Transverse colon (tissue), 4 donors: ENCODE results near the gene DENND1B. TPM values are rescaled to one million over a fixed set of nuclear protein-coding genes. Genes with fewer than 3 reads are reported as not detected.

Source experiments
- DNase-seq: peaks from one replicate; pipeline ENCODE4 v3.0.0-alpha.2; 2019
- H3K27ac ChIP-seq, 4 donors: fragments of 200-600 bp; sonication (generic); 2 replicates each; pipeline ENCODE4 v1.5.1; 2016 to 2018; ENCODE audit warnings: inconsistent platforms in 4 of 4
- H3K27me3 ChIP-seq: fragments of 200-600 bp; sonication (generic); 2 replicates; pipeline ENCODE4 v1.5.1; 2017; ENCODE audit warnings: inconsistent platforms
- H3K36me3 ChIP-seq, 4 donors: fragments of 200-600 bp; sonication (generic); 2 replicates each; pipeline ENCODE4 v1.5.1; 2017 to 2019; ENCODE audit warnings: inconsistent platforms in 4 of 4
- H3K4me1 ChIP-seq, 4 donors: fragments of 200-600 bp; sonication (generic); 2 replicates each; pipeline ENCODE4 v1.5.1; 2017 to 2020; ENCODE audit warnings: inconsistent platforms in 4 of 4
- H3K4me3 ChIP-seq, 4 donors: fragments of 200-600 bp; sonication (generic); 1 replicate in 1 of 4; 2 replicates in 3 of 4; pipeline versions ENCODE4 v1.5.1 to v1.6.1; 2017 to 2019; ENCODE audit warnings: inconsistent platforms in 4 of 4
- H3K9me3 ChIP-seq, 2 donors: fragments of 200-600 bp; sonication (generic); 2 replicates each; pipeline ENCODE4 v1.5.1; 2017 to 2019; ENCODE audit warnings: inconsistent platforms in 2 of 2
- CTCF ChIP-seq, 5 experiments: fragments of 200-600 bp in 3 of 5; fragments of 450-650 bp in 2 of 5; sonication (generic) in 3 of 5; IDR thresholded peaks; 1 replicate in 2 of 5; 2 replicates in 3 of 5; pipeline ENCODE4 v1.5.1; 2016 to 2017; ENCODE audit warnings: antibody characterized with exemption in 5 of 5, inconsistent platforms in 3 of 5, mild to moderate bottlenecking in 2 of 5, moderate library complexity in 1 of 5
- EP300 ChIP-seq: sonication (generic); formaldehyde crosslinking; IDR thresholded peaks from one replicate; pipeline ENCODE4 v1.6.1; 2017; ENCODE audit warnings: antibody characterized with exemption, low read depth
- POLR2A ChIP-seq: fragments of 450-650 bp; IDR thresholded peaks from one replicate; pipeline ENCODE4 v1.6.1; 2016; ENCODE audit warnings: antibody characterized with exemption, mild to moderate bottlenecking, moderate library complexity
- POLR2AphosphoS5 ChIP-seq, 3 donors: sonication (generic); formaldehyde crosslinking; IDR thresholded peaks; one replicate each; pipeline ENCODE4 v1.6.1; 2016; ENCODE audit warnings: antibody characterized with exemption in 3 of 3
- WGBS, 2 donors: methylation state at CpG; one replicate each; pipeline ENCODE4 v1.1.5; 2018; ENCODE audit warnings: low coverage in 1 of 2; 5-methylcytosine and 5-hydroxymethylcytosine counted together
- in situ Hi-C, 4 donors: fragments of 200-750 bp; cut with MboI; loops; one replicate each; pipeline versions ENCODE4 v1.15.0 to v1.15.1; 2017; ENCODE audit warnings: low sequenced_read_pairs in 3 of 4, low pct_ligation_motif_present in 1 of 4, low pct_unique_long_range_greater_than_20kb in 1 of 4
- intact Hi-C: fragments of 100-400 bp; cut with DNase I; formaldehyde crosslinking; loops from one replicate; pipeline ENCODE4 v1.15.1; 2023; ENCODE audit warnings: low total_unique reads
- total RNA-seq, 4 donors: library from RNA; depleted of rRNA; stranded (reverse); fragments of >200 nt; gene quantifications; one replicate each; pipeline ENCODE4 v1.1.0, GENCODE V29; 2016

The DENND1B gene
- total RNA-seq, 4 donors from 2014 or later: 21.9 to 59.9 (median 42.3) TPM

GRCh38 chr1:197486946-197487345, 288.3 kb downstream of the DENND1B start:
- H3K9me3 ChIP-seq: no peaks in the 10 kb centered on the region
- 81% methylated on average over 2 of the region's 2 CpGs; no CpG with 5 or more reads in 1 of the 2 donors for WGBS, 2 donors
- H3K36me3 ChIP-seq: no peaks in the 10 kb centered on the region
- H3K4me3 ChIP-seq: no peak overlapping the region
- no peaks in the 10 kb centered on the region for H3K4me1 ChIP-seq
- H3K27me3 ChIP-seq: no peaks in the 10 kb centered on the region
- no peak overlapping the region for H3K27ac ChIP-seq
- in situ Hi-C loops (no loop called here), intact Hi-C loops (no loop called here)
- no peak for DNase-seq
- TF ChIP-seq CTCF (IDR thresholded peaks at IDR 0.05): no peak
- TF ChIP-seq EP300: no peak
- TF ChIP-seq POLR2A: no peak
- no peak for TF ChIP-seq POLR2AphosphoS5 (IDR thresholded peaks at IDR 0.05)

GRCh38 chr1:197485790-197486189, 289.5 kb downstream of the DENND1B start:
- in situ Hi-C loops: no loop called here
- Histone ChIP-seq H3K9me3 (no peaks in the 10 kb centered on the region), H3K4me1 (no peaks in the 10 kb centered on the region), H3K36me3 (no peaks in the 10 kb centered on the region), H3K27ac (no peak overlapping the region), H3K4me3 (no peak overlapping the region), H3K27me3 (no peaks in the 10 kb centered on the region)
- WGBS, 2 donors: 41 to 63% methylated on average over 2 to 3 of the region's 3 CpGs
- TF ChIP-seq EP300 (no peak), POLR2AphosphoS5 (IDR thresholded peaks at IDR 0.05) (no peak), POLR2A (no peak), CTCF (IDR thresholded peaks at IDR 0.05) (no peak)
- intact Hi-C loops: no loop called here
- DNase-seq: no peak

GRCh38 chr1:197481101-197481500, 294.2 kb downstream of the DENND1B start:
- no peak for DNase-seq
- Histone ChIP-seq H3K36me3 (no peaks in the 10 kb centered on the region), H3K4me1 (no peaks in the 10 kb centered on the region), H3K27me3 (no peaks in the 10 kb centered on the region), H3K9me3 (no peaks in the 10 kb centered on the region), H3K27ac (no peak overlapping the region), H3K4me3 (no peak overlapping the region)
- intact Hi-C loops (no loop called here), in situ Hi-C loops (no loop called here)
- WGBS, 2 donors: 51 to 65% methylated on average over 4 of the region's 4 CpGs
- TF ChIP-seq POLR2A (no peak), POLR2AphosphoS5 (IDR thresholded peaks at IDR 0.05) (no peak), EP300 (no peak), CTCF (IDR thresholded peaks at IDR 0.05) (no peak)

GRCh38 chr1:197480446-197480845, 294.8 kb downstream of the DENND1B start:
- 73 to 81% methylated on average over 3 to 6 of the region's 6 CpGs for WGBS, 2 donors

More at GRCh38 chr1:197480446-197480845, 294.8 kb downstream of the DENND1B start:
- no peak for TF ChIP-seq EP300
- TF ChIP-seq POLR2AphosphoS5 (IDR thresholded peaks at IDR 0.05): no peak
- TF ChIP-seq POLR2A: no peak
- TF ChIP-seq CTCF (IDR thresholded peaks at IDR 0.05): no peak
- H3K4me1 ChIP-seq: no peaks in the 10 kb centered on the region
- no peaks in the 10 kb centered on the region for H3K9me3 ChIP-seq
- in situ Hi-C loops (no loop called here), intact Hi-C loops (no loop called here)
- DNase-seq: no peak
- no peak overlapping the region for H3K4me3 ChIP-seq
- no peak overlapping the region for H3K27ac ChIP-seq
- no peaks in the 10 kb centered on the region for H3K36me3 ChIP-seq
- no peaks in the 10 kb centered on the region for H3K27me3 ChIP-seq
